GM18867 (cell line): Measurements from ENCODE around the gene CPN2.
A peak's percentile ranks its signal among the peaks of the same experiment; 100 is the strongest.

Source experiments
- ATAC-seq: cut with Tn5 transposase; IDR thresholded peaks from one replicate; pipeline ENCODE4 v1.9.1; 2021; ENCODE audit warnings: mild to moderate bottlenecking, moderate library complexity; ENCODE audit not compliant: unreplicated experiment

CPN2 gene

DNA sequence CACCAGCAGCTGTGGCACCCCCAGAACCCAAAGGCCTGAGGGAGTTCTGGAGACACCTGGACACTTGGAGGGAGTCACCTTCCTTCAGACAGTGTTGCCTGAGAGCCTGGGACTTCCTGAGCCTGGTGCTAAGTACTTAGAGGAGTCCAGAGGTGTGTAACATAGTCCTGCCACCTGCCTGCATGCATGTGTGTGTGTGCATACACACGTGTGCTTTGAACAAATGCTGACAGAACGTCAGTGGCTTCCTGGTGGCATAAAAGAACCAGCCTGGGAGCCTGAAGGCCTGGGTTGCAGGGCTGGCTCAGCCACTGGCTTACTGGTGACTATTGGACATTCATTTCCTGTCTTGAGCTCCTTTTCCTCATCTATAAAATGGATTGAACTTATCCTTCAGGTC is 3.2 kb upstream of the CPN2 start:
- no peak for ATAC-seq

- ATAC-seq: no peak
These were observed 1.6 kb upstream of the CPN2 start for GRCh38 chr3:194352667-194353246.

GRCh38 chr3:194351952-194352536 is 916 bp upstream of the CPN2 start:
- no peak for ATAC-seq

GRCh38 chr3:194350726-194351071 is 429 bp downstream of the CPN2 start:
- ATAC-seq: no peak

- no peak for ATAC-seq
These were observed 2.8 kb downstream of the CPN2 start for GRCh38 chr3:194348354-194348753.

GRCh38 chr3:194346621-194347020 is 4.5 kb downstream of the CPN2 start:
- ATAC-seq: no peak

GRCh38 chr3:194346035-194346434 is 5.1 kb downstream of the CPN2 start:
- ATAC-seq: no peak

DNA sequence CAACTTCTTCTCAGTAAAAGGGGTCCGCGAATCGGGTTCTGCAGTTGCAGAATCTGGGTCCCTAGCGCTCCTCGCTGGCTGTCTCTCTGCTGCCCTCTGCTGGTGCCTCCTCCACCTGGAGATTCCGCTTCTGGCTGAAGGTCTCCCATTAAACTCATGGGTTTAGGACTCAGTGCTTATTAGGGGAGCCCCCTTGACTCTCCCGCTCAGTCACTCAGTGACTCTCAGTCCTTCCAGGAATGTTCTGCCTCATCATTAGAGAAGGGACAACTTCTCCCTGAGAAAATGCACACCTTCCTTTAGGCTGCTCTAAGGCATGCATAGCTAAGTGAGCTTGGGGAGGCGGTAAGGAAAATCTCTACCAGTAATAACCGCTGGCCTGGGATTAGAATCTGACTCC is 7.1 kb downstream of the CPN2 start:
- ATAC-seq: peak; percentile 60

DNA sequence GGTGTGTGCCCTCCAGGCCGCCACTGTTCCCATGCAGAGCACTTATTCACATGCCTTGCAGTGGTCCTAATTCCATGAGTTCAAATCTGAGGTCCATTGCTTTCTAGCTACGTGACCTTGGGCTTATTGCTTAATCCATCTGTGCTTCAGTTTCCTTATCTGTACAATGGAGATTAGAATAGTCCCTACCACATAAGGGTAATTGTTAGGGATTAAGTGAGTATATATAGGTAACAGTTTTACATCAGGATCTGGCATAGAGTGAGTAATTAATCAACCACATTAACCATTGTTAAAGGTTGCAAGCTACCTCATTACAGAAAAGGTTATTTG is 7.6 kb downstream of the CPN2 start:
- no peak for ATAC-seq

GRCh38 chr3:194342861-194343560 is 8.1 kb downstream of the CPN2 start:
- ATAC-seq: no peak

DNA sequence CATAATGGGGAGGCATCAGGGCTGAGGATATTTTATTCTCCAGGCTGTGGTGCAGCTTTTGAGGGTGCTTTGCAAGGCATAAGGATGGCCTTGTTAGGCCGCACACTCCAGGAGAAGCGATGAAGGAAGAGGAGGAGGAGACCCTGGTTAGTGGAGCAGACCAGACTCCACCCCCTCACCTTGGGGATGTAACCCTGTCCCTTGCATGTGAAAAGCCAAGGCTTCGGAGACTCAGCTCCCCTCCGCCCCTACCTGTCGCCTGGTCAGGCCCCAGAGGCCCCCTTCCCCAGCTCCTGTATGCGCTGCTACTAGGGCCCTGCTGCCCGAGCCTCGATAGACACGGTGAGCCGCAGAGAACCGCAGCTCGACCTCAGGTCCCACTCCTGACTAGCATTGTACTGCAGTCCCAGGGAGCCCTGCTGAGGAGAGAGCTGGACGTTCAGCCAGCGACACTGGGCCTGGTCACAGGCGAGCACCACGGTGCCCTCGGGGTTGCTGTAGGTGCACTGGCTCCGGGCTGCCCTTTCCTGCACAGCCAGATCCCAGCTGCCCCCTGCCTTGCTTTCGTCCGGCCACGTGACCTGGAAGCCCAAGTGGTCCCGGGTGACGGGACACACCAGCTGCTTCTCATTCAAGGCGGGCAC is 10.2 kb downstream of the CPN2 start:
- ATAC-seq: no peak

DNA sequence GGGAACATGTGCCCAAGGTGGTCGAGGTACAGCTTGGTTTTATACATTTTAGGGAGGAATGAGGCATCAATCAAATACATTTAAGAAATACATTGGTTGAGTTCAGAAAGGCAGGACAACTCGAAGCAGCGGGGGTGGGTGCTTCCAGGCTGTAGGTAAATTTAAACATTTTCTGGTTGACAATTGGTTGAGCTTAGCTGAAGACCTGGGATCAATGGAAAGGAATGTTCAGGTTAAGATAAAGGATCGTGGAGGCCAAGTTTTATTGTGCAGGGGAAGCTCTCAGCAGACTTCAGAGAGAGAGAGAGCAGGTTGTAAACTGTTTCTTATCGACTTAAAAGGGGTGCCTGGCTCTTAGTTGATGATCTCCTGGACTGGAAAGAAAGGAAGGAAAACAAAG is 11.3 kb downstream of the CPN2 start:
- no peak for ATAC-seq

- no peak for ATAC-seq
These were observed 11.8 kb downstream of the CPN2 start for GRCh38 chr3:194339356-194339755.

GRCh38 chr3:194337965-194338753 is 13.0 kb downstream of the CPN2 start:
- no peak for ATAC-seq

DNA sequence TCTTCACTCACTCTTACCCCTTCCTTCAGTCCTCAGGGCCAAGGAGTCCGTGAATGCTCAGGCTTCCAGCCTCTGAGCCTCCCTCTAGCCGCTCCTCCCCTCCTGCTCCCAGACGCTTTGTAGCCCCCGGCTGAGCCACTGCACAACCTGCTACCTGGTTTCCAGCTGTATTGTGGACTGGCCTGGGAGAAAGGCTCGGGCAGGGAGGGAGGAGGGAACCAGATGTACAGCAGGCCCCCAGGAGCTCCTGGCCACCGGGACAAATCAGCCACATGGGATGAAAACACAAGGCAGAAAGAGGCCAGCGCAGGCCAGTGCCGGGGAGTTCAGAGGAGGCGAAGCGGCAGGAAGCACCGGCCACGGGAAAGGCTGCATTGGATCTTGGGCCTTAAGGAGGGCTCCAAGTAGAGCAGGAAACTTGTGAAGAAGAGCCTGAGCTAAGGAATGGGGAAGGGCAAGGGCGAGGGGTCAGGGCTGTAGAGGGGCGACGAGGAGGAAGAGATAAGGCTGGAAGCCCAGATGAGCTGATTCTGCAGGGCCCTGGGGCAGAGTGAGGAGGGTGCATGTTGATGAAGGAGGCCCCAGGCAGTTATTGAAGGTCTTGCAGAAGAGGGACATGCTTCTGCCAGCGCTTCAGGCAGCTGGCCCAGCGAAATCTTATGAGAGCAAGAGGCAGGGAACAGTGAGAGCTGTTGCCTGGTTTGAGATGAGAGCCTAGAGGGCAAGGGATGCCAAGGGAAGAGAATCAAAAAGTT is 14.3 kb downstream of the CPN2 start:
- ATAC-seq: no peak

GRCh38 chr3:194333981-194334320 is 17.2 kb downstream of the CPN2 start:
- no peak for ATAC-seq

DNA sequence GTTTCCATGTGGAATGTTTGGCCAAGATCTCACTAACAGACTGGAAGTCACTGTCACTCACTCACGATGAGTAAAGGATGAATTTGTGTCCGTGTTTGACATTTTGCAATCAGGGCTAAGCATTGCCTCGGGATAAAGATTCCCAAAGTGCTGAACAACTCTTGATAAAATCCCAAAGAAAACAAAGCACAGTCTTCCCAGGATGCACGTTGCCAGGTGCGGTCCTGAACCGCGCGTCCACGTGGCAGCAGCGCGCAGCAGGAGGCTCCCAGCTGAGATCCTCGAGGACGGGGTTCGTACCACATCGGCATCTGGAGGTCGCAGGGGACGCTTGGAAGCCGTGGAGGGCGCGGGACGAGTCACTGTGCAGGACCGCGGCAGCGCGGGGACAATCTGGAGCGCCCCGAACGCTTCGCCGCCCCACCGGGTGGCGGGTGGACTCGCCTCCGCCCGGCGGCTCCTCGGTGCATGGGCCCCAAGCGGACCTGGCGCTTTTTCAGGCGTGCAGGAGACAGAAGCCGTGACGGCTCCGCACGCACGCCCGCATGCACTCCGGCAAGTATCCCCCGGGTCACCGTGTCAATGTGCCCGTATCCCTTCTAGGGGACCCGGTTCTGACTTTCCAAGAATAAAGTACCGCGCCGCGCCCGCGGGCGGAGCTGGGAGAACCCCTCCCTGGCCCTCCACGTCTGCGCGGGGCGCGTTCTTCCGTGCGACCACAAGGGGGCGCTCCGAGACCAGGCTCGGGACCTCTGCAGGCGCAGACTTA is 17.7 kb downstream of the CPN2 start:
- peak; percentile 92 for ATAC-seq

GRCh38 chr3:194332858-194333211 is 18.3 kb downstream of the CPN2 start:
- no peak for ATAC-seq

GRCh38 chr3:194330579-194330978 is 20.5 kb downstream of the CPN2 start:
- ATAC-seq: no peak

- no peak for ATAC-seq
These were observed 21.0 kb downstream of the CPN2 start for GRCh38 chr3:194330160-194330559.
